IPS-15b (cell line): ENCODE results near the gene MCAT.

Experiments
- H3K27me3 ChIP-seq: one replicate; pipeline ENCODE4 v1.6.1; 2013; ENCODE audit warnings: low read length; ENCODE audit not compliant: control insufficient read depth, insufficient read depth
- H3K36me3 ChIP-seq: one replicate; pipeline ENCODE4 v1.6.1; 2013; ENCODE audit warnings: low read length; ENCODE audit not compliant: control insufficient read depth, insufficient read depth
- H3K4me1 ChIP-seq: one replicate; pipeline ENCODE4 v1.6.1; 2013; ENCODE audit warnings: mild to moderate bottlenecking, low read length; ENCODE audit not compliant: control insufficient read depth, insufficient read depth
- H3K4me3 ChIP-seq: one replicate; pipeline ENCODE4 v1.5.1; 2013; ENCODE audit warnings: low read depth, low read length
- H3K9ac ChIP-seq: one replicate; pipeline ENCODE4 v1.6.1; 2013; ENCODE audit warnings: low read depth, mild to moderate bottlenecking, low read length
- H3K9me3 ChIP-seq: one replicate; pipeline ENCODE4 v1.6.1; 2013; ENCODE audit warnings: mild to moderate bottlenecking, low read length; ENCODE audit not compliant: control insufficient read depth, insufficient read depth

The MCAT gene

GRCh38 chr22:43142880-43143562, at the start of gene MCAT:
MCAT (minus strand) TSS chr22:43143398; CDS start chr22:43143348, 50 bp downstream.
- H3K9ac ChIP-seq, result peak within 1 kb of the TSS; percentile 37
- H3K36me3 ChIP-seq, result peaks cover 8% of the 10 kb centered on the region
- H3K4me1 ChIP-seq, result no peaks in the 10 kb centered on the region
- H3K4me3 ChIP-seq, result peak within 1 kb of the TSS; percentile 89
- no peaks in the 10 kb centered on the region for H3K27me3 ChIP-seq
- no peaks in the 10 kb centered on the region for H3K9me3 ChIP-seq

GRCh38 chr22:43191831-43192230, 48.6 kb upstream of the MCAT start:
- H3K27me3 ChIP-seq, result no peaks in the 10 kb centered on the region
- no peak overlapping the region for H3K4me3 ChIP-seq
- no peaks in the 10 kb centered on the region for H3K36me3 ChIP-seq
- H3K4me1 ChIP-seq, result no peaks in the 10 kb centered on the region
- no peaks in the 10 kb centered on the region for H3K9me3 ChIP-seq
- H3K9ac ChIP-seq, result no peak overlapping the region

GRCh38 chr22:43188829-43189545, 45.8 kb upstream of the MCAT start:
- no peaks in the 10 kb centered on the region for H3K4me1 ChIP-seq
- no peaks in the 10 kb centered on the region for H3K9me3 ChIP-seq
- no peak overlapping the region for H3K9ac ChIP-seq
- H3K36me3 ChIP-seq, result peaks cover 3% of the 10 kb centered on the region
- no peak overlapping the region for H3K4me3 ChIP-seq
- no peaks in the 10 kb centered on the region for H3K27me3 ChIP-seq

- peaks cover 8% of the 10 kb centered on the region for H3K36me3 ChIP-seq
- H3K9ac ChIP-seq, result peak overlapping the region; percentile 24
- no peaks in the 10 kb centered on the region for H3K27me3 ChIP-seq
- no peaks in the 10 kb centered on the region for H3K9me3 ChIP-seq
- H3K4me1 ChIP-seq, result no peaks in the 10 kb centered on the region
- peak overlapping the region; percentile 74 for H3K4me3 ChIP-seq
Observed at GRCh38 chr22:43187171-43188099, 44.2 kb upstream of the MCAT start.

GRCh38 chr22:43186272-43187170, 43.3 kb upstream of the MCAT start, which contains the start of gene TTLL12:
TTLL12 (minus strand) TSS chr22:43187134; CDS start chr22:43187069, 65 bp downstream.
- no peaks in the 10 kb centered on the region for H3K4me1 ChIP-seq
- no peaks in the 10 kb centered on the region for H3K27me3 ChIP-seq
- H3K9ac ChIP-seq, result peak within 1 kb of the TSS; percentile 60
- peak within 1 kb of the TSS; percentile 85 for H3K4me3 ChIP-seq
- H3K36me3 ChIP-seq, result peaks cover 16% of the 10 kb centered on the region
- H3K9me3 ChIP-seq, result no peaks in the 10 kb centered on the region

- H3K36me3 ChIP-seq, result peaks cover 22% of the 10 kb centered on the region
- peak overlapping the region; percentile 85 for H3K4me3 ChIP-seq
- H3K4me1 ChIP-seq, result no peaks in the 10 kb centered on the region
- no peak overlapping the region for H3K9ac ChIP-seq
- H3K9me3 ChIP-seq, result no peaks in the 10 kb centered on the region
- no peaks in the 10 kb centered on the region for H3K27me3 ChIP-seq
Observed at GRCh38 chr22:43185860-43186261, 42.7 kb upstream of the MCAT start.

- H3K36me3 ChIP-seq, result peaks cover 43% of the 10 kb centered on the region
- H3K9me3 ChIP-seq, result no peaks in the 10 kb centered on the region
- no peaks in the 10 kb centered on the region for H3K4me1 ChIP-seq
- no peaks in the 10 kb centered on the region for H3K27me3 ChIP-seq
- no peak overlapping the region for H3K4me3 ChIP-seq
- H3K9ac ChIP-seq, result no peak overlapping the region
Observed at GRCh38 chr22:43183496-43184277, 40.5 kb upstream of the MCAT start.

GRCh38 chr22:43182726-43183125, 39.5 kb upstream of the MCAT start:
- H3K36me3 ChIP-seq, result peaks cover 48% of the 10 kb centered on the region
- no peak overlapping the region for H3K9ac ChIP-seq
- no peaks in the 10 kb centered on the region for H3K9me3 ChIP-seq
- no peaks in the 10 kb centered on the region for H3K27me3 ChIP-seq
- no peaks in the 10 kb centered on the region for H3K4me1 ChIP-seq
- H3K4me3 ChIP-seq, result no peak overlapping the region

- no peaks in the 10 kb centered on the region for H3K27me3 ChIP-seq
- H3K9me3 ChIP-seq, result no peaks in the 10 kb centered on the region
- H3K4me1 ChIP-seq, result no peaks in the 10 kb centered on the region
- H3K9ac ChIP-seq, result no peak overlapping the region
- no peak overlapping the region for H3K4me3 ChIP-seq
- peaks cover 53% of the 10 kb centered on the region for H3K36me3 ChIP-seq
Observed at GRCh38 chr22:43182118-43182517, 38.9 kb upstream of the MCAT start.

- no peaks in the 10 kb centered on the region for H3K27me3 ChIP-seq
- H3K9me3 ChIP-seq, result no peaks in the 10 kb centered on the region
- H3K4me1 ChIP-seq, result no peaks in the 10 kb centered on the region
- no peak overlapping the region for H3K4me3 ChIP-seq
- H3K36me3 ChIP-seq, result peaks cover 53% of the 10 kb centered on the region
- H3K9ac ChIP-seq, result no peak overlapping the region
Observed at GRCh38 chr22:43181321-43182076, 38.3 kb upstream of the MCAT start.
